IMR-90 (cell line): Measurements from ENCODE around the gene PTK7. TPM values are rescaled to one million over a fixed set of nuclear protein-coding genes. Genes with fewer than 3 reads are reported as not detected.

Experiments used
- ATAC-seq: fragments of 200-7000 bp; cut with Tn5 transposase; 2 replicates; pipeline ENCODE4 v1.9.1; 2020; ENCODE audit warnings: low read depth, mild to moderate bottlenecking, moderate library complexity
- BruUV-seq: library from RNA; stranded (reverse); fragments of 400-500 nt; replicated peaks from 2 replicates; lab custom pipeline; 2021; lab: Mats Ljungman, UMichigan
- CTCF ChIA-PET: fragments of 300-600 bp; formaldehyde crosslinking; extraction: SDS; loops from one replicate; lab custom pipeline; 2021; ENCODE audit warnings: antibody characterized with exemption; lab: Yijun Ruan, JAX
- POLR2A ChIA-PET: fragments of 300-600 bp; sonication (Branson Sonifier 250); formaldehyde crosslinking; loops from one replicate; lab custom pipeline; 2022; ENCODE audit warnings: antibody characterized with exemption; ENCODE audit not compliant: unreplicated experiment; lab: Charles Lee
- DNase-seq: peaks from one replicate; pipeline ENCODE4 v3.0.0; 2013
- H2AFZ ChIP-seq: replicated peaks from 2 replicates; pipeline ENCODE3; 2013; ENCODE audit warnings: low read length, mild to moderate bottlenecking; ENCODE audit not compliant: poor library complexity
- H2AK5ac ChIP-seq: 2 replicates; pipeline ENCODE4 v1.6.1; 2013; ENCODE audit warnings: low read depth, low read length, inconsistent platforms
- H2AK9ac ChIP-seq: replicated peaks from 2 replicates; pipeline ENCODE3; 2013; ENCODE audit warnings: mild to moderate bottlenecking, low read depth, low read length, moderate library complexity; ENCODE audit not compliant: poor library complexity
- H2BK120ac ChIP-seq: 2 replicates; pipeline ENCODE4 v1.6.1; 2013; ENCODE audit warnings: low read depth, low read length, inconsistent platforms
- H2BK15ac ChIP-seq: 3 replicates; pipeline ENCODE4 v1.6.1; 2013; ENCODE audit warnings: low read depth, low read length, inconsistent platforms
- H2BK20ac ChIP-seq: 2 replicates; pipeline ENCODE4 v1.6.1; 2013; ENCODE audit warnings: low read depth, mild to moderate bottlenecking, inconsistent platforms, low read length, moderate library complexity
- H2BK5ac ChIP-seq: 2 replicates; pipeline ENCODE4 v1.6.1; 2013; ENCODE audit warnings: mild to moderate bottlenecking, low read depth, low read length, inconsistent platforms; ENCODE audit not compliant: poor library complexity, severe bottlenecking
- H3K14ac ChIP-seq: replicated peaks from 2 replicates; pipeline ENCODE4 v1.6.1; 2013; ENCODE audit warnings: low read depth, low read length, inconsistent platforms
- H3K18ac ChIP-seq: 2 replicates; pipeline ENCODE4 v1.6.1; 2013; ENCODE audit warnings: low read depth, low read length, control low read depth
- H3K23ac ChIP-seq: 2 replicates; pipeline ENCODE4 v1.6.1; 2013; ENCODE audit warnings: low read depth, low read length, inconsistent platforms
- H3K27ac ChIP-seq: 2 replicates; pipeline ENCODE4 v1.5.1; 2013; ENCODE audit warnings: mild to moderate bottlenecking, control low read depth, low read length; ENCODE audit not compliant: insufficient read depth
- H3K27me3 ChIP-seq: 2 replicates; pipeline ENCODE4 v1.6.1; 2013; ENCODE audit warnings: low read length; ENCODE audit not compliant: control insufficient read depth, insufficient read depth
- H3K36me3 ChIP-seq: 2 replicates; pipeline ENCODE4 v1.6.1; 2013; ENCODE audit warnings: low read length, mixed read lengths; ENCODE audit not compliant: control insufficient read depth, insufficient read depth
- H3K4ac ChIP-seq: 2 replicates; pipeline ENCODE4 v1.6.1; 2013; ENCODE audit warnings: low read depth, low read length, inconsistent platforms
- H3K4me1 ChIP-seq: 2 replicates; pipeline ENCODE4 v1.6.1; 2013; ENCODE audit warnings: low read length, mixed read lengths; ENCODE audit not compliant: control insufficient read depth, insufficient read depth
- H3K4me2 ChIP-seq: 2 replicates; pipeline ENCODE4 v1.6.1; 2013; ENCODE audit warnings: low read depth, mild to moderate bottlenecking, control low read depth, low read length, moderate library complexity
- H3K4me3 ChIP-seq: 2 replicates; pipeline ENCODE4 v1.5.1; 2013; ENCODE audit warnings: low read depth, mild to moderate bottlenecking, control low read depth, low read length, moderate library complexity; ENCODE audit not compliant: insufficient read depth
- H3K56ac ChIP-seq: 2 replicates; pipeline ENCODE4 v1.6.1; 2013; ENCODE audit warnings: low read length, inconsistent platforms; ENCODE audit not compliant: insufficient read depth; ENCODE audit errors: extremely low read depth
- H3K79me1 ChIP-seq, 2 experiments: 2 replicates each; pipeline ENCODE4 v1.6.1; 2013; ENCODE audit warnings: low read length in 2 of 2, inconsistent platforms in 1 of 2, low read depth in 1 of 2
- H3K9ac ChIP-seq: 2 replicates; pipeline ENCODE4 v1.6.1; 2013; ENCODE audit warnings: low read depth, low read length, control low read depth
- H3K9me1 ChIP-seq: 2 replicates; pipeline ENCODE4 v1.6.1; 2013; ENCODE audit warnings: low read length, inconsistent platforms; ENCODE audit not compliant: insufficient read depth
- H3K9me3 ChIP-seq: 2 replicates; pipeline ENCODE4 v1.6.1; 2013; ENCODE audit warnings: low read length; ENCODE audit not compliant: control insufficient read depth, insufficient read depth
- H4K20me1 ChIP-seq: 2 replicates; pipeline ENCODE4 v1.6.1; 2013; ENCODE audit warnings: low read length, inconsistent platforms; ENCODE audit not compliant: insufficient read depth
- H4K5ac ChIP-seq: 2 replicates; pipeline ENCODE4 v1.6.1; 2013; ENCODE audit warnings: mild to moderate bottlenecking, low read depth, low read length, control low read depth
- H4K8ac ChIP-seq, 2 experiments: 2 replicates each; pipeline ENCODE4 v1.6.1; 2013; ENCODE audit warnings: low read depth in 2 of 2, low read length in 2 of 2, control low read depth in 1 of 2, inconsistent platforms in 1 of 2
- H4K91ac ChIP-seq: 2 replicates; pipeline ENCODE4 v1.6.1; 2013; ENCODE audit warnings: low read depth, low read length, inconsistent platforms; ENCODE audit not compliant: insufficient read depth
- CEBPB ChIP-seq: IDR thresholded peaks from 2 replicates; pipeline ENCODE4 v1.6.1; 2012; ENCODE audit warnings: low read depth, low read length, improper control_type of control experiment
- MAZ ChIP-seq: IDR thresholded peaks from 2 replicates; pipeline ENCODE4 v1.6.1; 2012; ENCODE audit warnings: low read depth, mild to moderate bottlenecking, low read length, improper control_type of control experiment, moderate library complexity, borderline replicate concordance
- MXI1 ChIP-seq: IDR thresholded peaks from 2 replicates; pipeline ENCODE4 v1.6.1; 2012; ENCODE audit warnings: low read depth, mild to moderate bottlenecking, low read length, moderate library complexity, borderline replicate concordance
- WGBS, 2 experiments: methylation state at CpG; one replicate each; pipeline versions ENCODE4 v1.1.5 to v1.1.7; 2013; ENCODE audit warnings: missing lambda C conversion rate in 2 of 2; ENCODE audit not compliant: insufficient read length in 1 of 2; ENCODE audit errors: extremely low coverage in 2 of 2; 5-methylcytosine and 5-hydroxymethylcytosine counted together
- dilution Hi-C: fragments of 300-500 bp; cut with HindIII; formaldehyde crosslinking; loops from one replicate; pipeline ENCODE4 v1.14.3; 2018; ENCODE audit warnings: low sequenced_read_pairs; ENCODE audit not compliant: unreplicated experiment
- in situ Hi-C: fragments of 300-500 bp; cut with MboI; formaldehyde crosslinking; loops from 3 replicates; pipeline ENCODE4 v1.14.3; 2019; ENCODE audit warnings: low sequenced_read_pairs, inconsistent platforms, mixed read lengths
- intact Hi-C: fragments of 100-400 bp; cut with micrococcal nuclease; formaldehyde crosslinking; loops from 2 replicates; pipeline ENCODE4 v1.10.0; 2022
- polyA plus RNA-seq, 3 experiments: library from polyadenylated mRNA; depleted of rRNA; stranded (reverse); fragments of >200 nt; gene quantifications; 2 replicates each; pipeline ENCODE4 v1.2.3, GENCODE V29; 2012; ENCODE audit warnings: low replicate concordance in 1 of 3
- total RNA-seq: library from RNA; depleted of rRNA; stranded (reverse); fragments of >200 nt; gene quantifications from 2 replicates; pipeline ENCODE4 v1.2.3, GENCODE V29; 2012
- TF ChIP-seq, protein P1 (sequence below): conservative IDR thresholded peaks from 2 replicates; pipeline ENCODE4 v1.5.1; 2012; ENCODE audit warnings: mild to moderate bottlenecking, low read depth, low read length, improper control_type of control experiment

Gene PTK7
- total and polyA plus RNA-seq, 2 of the 4 experiments (the other 2 are of a cell fraction) = 47.1 to 142 TPM

DNA sequence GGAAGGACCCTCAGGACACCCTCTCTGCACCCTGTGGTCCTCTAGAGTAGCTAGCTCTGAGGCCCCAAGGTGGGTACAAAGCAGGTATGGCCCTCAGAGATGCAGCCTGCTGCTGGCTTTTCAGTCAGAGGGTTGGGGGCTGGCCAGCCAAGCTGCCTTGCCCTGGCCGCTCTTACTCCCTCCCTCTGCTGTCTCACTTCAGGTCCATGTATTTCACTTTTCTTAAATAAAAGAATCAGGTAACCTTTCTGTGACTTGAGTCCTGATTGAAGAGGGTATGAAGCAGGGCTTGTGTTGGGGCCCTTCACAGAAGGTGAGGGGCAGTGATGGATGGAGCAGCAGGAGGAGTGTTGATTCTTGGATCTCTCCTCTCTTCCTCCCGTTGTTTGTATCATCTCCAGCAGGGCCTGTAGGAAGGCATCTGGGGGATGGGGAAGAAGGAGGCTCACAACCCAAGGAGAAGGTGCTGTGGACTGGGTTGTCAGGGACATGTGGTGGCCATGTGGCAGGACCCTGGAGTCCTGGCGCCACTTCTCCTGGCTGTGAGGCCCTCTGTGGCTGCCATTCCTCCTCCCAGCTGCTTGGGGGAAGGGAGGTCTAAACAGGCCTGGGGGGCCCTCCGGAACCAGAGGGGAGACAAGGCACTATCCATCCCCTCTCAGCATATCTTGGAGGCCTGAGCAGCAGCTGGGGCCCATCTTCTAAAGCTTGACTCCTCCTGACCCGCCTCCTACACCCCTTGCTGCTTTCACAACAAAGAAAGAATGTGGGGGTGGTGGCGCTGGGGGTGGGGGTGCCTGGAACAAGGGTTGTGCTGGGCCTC is 1.1 kb upstream of the PTK7 start:
- dilution Hi-C loops (no loop called here), intact Hi-C loops (loop anchor here (1.0 to 5.0 kb wide), 5 partner anchors 16 to 297 kb away; partner anchors contain the start of genes CUL7, KLC4 and MRPL2), in situ Hi-C loops (loop anchor here (5.0 kb wide), 1 partner anchor 52 kb away; no protein-coding TSS in a partner anchor)
- Histone ChIP-seq H2AK5ac (peak overlapping the region; percentile 50), H4K5ac (peak overlapping the region; percentile 61), H3K79me1 (peaks cover 10 to 43% of the 10 kb centered on the region in 2 experiments), H4K8ac (peak overlapping the region; percentile 38 to 91), H3K27me3 (no peaks in the 10 kb centered on the region), H2BK15ac (peak overlapping the region; percentile 57; the same call in 2 of the 3 replicates), H3K18ac (peak overlapping the region; percentile 78), H3K9me3 (no peaks in the 10 kb centered on the region), H3K56ac (peak overlapping the region; percentile 92; the same call in 1 of the 2 replicates), H2AFZ (peak overlapping the region; percentile 71), H3K4me3 (no peak overlapping the region), H3K4me2 (peak overlapping the region; percentile 55), H3K4me1 (peaks cover 27% of the 10 kb centered on the region), H2BK5ac (peak overlapping the region; percentile 91), H4K91ac (peak overlapping the region; percentile 93), H3K23ac (peak overlapping the region; percentile 91; the same call in 1 of the 2 replicates), H2AK9ac (peak overlapping the region; percentile 68), H3K9me1 (peaks cover 18% of the 10 kb centered on the region), H3K36me3 (peaks cover 8% of the 10 kb centered on the region; the same call in 1 of the 2 replicates), H2BK20ac (peak overlapping the region; percentile 41), H3K27ac (peak overlapping the region; percentile 98), H3K9ac (peak overlapping the region; percentile 47), H2BK120ac (peak overlapping the region; percentile 94), H4K20me1 (peaks cover 22% of the 10 kb centered on the region), H3K14ac (peak overlapping the region; percentile 92), H3K4ac (peak overlapping the region; percentile 97)
- POLR2A ChIA-PET = interaction anchor here (1.0 kb wide), 1 partner anchor 67 kb away, joined by 3 read pairs; no protein-coding TSS in a partner anchor
- peak; percentile 64 for ATAC-seq
- BruUV-seq = no TSS peak
- TF ChIP-seq, protein P1, sequence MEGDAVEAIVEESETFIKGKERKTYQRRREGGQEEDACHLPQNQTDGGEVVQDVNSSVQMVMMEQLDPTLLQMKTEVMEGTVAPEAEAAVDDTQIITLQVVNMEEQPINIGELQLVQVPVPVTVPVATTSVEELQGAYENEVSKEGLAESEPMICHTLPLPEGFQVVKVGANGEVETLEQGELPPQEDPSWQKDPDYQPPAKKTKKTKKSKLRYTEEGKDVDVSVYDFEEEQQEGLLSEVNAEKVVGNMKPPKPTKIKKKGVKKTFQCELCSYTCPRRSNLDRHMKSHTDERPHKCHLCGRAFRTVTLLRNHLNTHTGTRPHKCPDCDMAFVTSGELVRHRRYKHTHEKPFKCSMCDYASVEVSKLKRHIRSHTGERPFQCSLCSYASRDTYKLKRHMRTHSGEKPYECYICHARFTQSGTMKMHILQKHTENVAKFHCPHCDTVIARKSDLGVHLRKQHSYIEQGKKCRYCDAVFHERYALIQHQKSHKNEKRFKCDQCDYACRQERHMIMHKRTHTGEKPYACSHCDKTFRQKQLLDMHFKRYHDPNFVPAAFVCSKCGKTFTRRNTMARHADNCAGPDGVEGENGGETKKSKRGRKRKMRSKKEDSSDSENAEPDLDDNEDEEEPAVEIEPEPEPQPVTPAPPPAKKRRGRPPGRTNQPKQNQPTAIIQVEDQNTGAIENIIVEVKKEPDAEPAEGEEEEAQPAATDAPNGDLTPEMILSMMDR = no peak
- TF ChIP-seq MAZ = peak; percentile 80; the same call in 1 of the 2 replicates
- 0 out of 2 replicates have a peak, but pooled peaks have one; percentile 33 for TF ChIP-seq CEBPB
- TF ChIP-seq MXI1 = peak; percentile 77; the same call in 1 of the 2 replicates
- CTCF ChIA-PET = interaction anchor here (0.7 to 1.5 kb wide), 2 partner anchors 69 to 247 kb away, joined by 3 to 7 read pairs; no protein-coding TSS in a partner anchor
- no CpG with 5 or more reads among the region's 6 CpGs for WGBS, 2 experiments
- peak; percentile 80 for DNase-seq
